GM08714 (cell line): ENCODE results near the gene MED12L.

Experiments used
- H3K4me3 ChIP-seq: fragments of 200-500 bp; sonication (Bioruptor generic); 2 replicates; pipeline ENCODE4 v1.5.1; 2014; ENCODE audit warnings: mild to moderate bottlenecking, low read length, inconsistent platforms
- ZNF274 ChIP-seq: IDR thresholded peaks from 2 replicates; pipeline ENCODE4 v1.6.1; 2012; ENCODE audit warnings: mild to moderate bottlenecking, low read depth, low read length

The MED12L gene

DNA sequence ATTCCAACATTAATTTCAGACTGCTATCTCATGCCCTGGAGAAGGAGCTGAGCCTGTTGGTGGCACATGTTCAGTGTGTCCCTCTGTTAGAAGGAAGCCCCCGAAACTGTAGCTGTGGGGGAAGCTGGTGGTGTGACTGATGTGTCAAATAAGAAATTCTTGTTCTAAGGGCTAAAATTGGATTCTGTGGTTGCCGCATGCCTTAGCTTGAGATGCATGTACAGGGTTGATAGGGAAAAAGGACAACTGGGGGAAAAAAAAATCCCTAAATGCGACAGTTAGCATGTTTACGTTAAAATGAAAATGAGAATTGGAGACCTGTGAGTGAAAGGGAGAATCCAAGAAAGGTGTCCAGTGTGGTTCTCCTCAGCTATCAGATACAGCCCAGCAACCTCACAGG, 58.6 kb downstream of the MED12L start:
- H3K4me3 ChIP-seq, result no peak overlapping the region
- TF ChIP-seq ZNF274, result no peak

DNA sequence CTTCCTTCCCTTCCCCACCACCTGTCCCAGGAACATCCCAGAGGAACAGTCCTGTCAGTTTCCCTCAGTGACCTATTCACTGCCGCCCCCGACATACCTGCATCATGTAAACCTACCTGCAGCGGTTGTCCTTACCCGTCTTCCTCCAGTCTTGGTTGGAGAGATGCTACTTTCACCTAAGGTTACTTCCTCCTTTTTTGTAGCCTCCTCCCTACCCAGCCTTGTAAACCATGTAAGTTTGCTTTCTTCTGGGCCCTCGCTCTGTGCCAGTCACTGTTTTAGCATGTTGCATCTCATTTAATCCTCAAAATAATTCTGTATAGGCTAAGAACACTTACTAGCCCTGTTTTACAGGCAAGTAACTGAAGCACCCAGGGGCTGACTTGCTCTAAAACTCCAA, 59.3 kb downstream of the MED12L start:
- no peak overlapping the region for H3K4me3 ChIP-seq
- TF ChIP-seq ZNF274, result no peak

- TF ChIP-seq ZNF274, result no peak
- H3K4me3 ChIP-seq, result no peak overlapping the region
Measured at GRCh38 chr3:151145713-151146070, 60.2 kb downstream of the MED12L start.

- TF ChIP-seq ZNF274, result no peak
- no peak overlapping the region for H3K4me3 ChIP-seq
Measured at GRCh38 chr3:151146071-151146730, 60.7 kb downstream of the MED12L start.

GRCh38 chr3:151146731-151147091, 61.2 kb downstream of the MED12L start:
- no peak for TF ChIP-seq ZNF274
- H3K4me3 ChIP-seq, result no peak overlapping the region

- no peak overlapping the region for H3K4me3 ChIP-seq
- no peak for TF ChIP-seq ZNF274
Measured at GRCh38 chr3:151147299-151147698, 61.8 kb downstream of the MED12L start.

DNA sequence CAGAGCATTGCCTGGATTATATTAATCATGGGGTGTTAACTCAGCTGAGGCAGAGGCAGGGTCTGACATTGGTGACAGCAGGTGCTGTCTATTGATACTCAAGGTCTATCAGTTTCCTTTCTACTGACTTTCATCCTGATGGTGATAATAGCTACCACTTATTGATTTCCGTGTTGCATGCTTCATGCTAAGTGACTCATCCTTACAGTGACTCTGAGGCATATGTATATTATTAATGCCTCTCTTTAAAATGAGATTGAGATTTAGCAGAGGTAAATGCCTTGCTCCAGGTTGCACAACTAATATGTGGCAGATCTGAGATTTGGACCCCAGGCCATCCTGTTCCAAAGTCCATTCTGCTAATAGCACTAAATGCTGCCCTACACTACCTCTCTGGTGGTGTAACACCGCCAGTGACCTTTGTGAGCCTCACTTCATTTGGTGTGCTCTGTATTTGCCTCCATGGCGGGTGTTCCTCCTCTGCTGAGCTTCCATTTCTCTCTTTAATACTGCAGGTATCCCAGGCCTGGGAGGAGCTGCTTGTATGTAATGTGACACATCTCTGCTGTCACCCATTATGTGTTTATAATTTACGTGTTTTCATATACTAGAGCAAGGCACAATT, 67.1 kb downstream of the MED12L start:
- TF ChIP-seq ZNF274, result no peak
- H3K4me3 ChIP-seq, result no peak overlapping the region

DNA sequence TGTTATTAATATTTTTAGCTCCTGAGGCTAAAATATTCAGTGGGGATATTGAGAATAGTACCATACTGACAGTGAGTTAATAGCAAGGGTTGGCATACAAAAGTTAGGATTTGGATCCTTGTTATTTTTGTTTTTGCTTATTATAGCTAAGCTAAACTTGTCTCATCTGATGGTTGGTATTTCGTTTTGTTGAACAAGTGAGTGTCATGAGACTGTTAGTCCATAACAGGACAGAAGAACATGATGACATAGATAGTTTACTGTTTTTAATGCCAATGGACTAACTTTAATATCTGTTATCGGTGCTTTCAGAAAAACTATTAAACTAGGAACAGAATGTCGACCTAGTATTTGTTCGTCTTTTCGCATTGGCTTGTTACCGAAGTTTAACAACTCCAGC, 69.1 kb downstream of the MED12L start:
- TF ChIP-seq ZNF274, result no peak
- H3K4me3 ChIP-seq, result no peak overlapping the region

DNA sequence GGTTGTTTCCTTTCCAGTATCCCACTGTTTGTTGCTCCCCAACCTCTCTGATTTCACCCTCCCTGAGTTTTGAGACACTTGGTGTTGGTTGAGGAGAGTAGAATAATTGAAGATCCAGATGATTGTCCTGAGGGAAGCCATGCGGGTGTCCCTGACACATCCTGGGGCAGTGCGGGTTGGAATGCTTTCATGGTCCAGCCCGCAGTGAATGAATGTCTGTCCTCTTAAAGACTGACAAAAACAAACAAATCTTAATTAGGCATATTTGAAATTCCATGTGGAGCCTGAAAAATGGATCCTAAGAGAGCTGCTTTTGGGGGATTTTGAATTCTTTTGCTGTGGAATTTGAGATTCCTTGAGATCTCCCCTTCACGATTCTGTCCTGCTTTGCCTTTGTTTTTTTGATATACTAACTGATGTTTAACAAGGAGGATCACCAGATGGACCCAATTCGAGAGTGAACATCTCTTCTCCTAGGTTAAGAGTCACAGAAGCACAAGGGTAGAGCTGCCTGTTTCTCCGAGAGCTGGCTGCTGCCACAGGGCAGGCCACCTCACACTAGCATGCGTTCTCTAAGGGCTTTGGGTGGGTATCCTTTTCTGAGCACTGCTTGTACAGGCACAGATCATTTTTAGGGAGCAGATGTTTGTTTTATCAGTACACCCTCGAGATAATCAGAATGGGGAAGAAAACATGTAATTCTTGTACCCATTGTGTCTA, 70.1 kb downstream of the MED12L start:
- no peak for TF ChIP-seq ZNF274
- H3K4me3 ChIP-seq, result no peak overlapping the region

DNA sequence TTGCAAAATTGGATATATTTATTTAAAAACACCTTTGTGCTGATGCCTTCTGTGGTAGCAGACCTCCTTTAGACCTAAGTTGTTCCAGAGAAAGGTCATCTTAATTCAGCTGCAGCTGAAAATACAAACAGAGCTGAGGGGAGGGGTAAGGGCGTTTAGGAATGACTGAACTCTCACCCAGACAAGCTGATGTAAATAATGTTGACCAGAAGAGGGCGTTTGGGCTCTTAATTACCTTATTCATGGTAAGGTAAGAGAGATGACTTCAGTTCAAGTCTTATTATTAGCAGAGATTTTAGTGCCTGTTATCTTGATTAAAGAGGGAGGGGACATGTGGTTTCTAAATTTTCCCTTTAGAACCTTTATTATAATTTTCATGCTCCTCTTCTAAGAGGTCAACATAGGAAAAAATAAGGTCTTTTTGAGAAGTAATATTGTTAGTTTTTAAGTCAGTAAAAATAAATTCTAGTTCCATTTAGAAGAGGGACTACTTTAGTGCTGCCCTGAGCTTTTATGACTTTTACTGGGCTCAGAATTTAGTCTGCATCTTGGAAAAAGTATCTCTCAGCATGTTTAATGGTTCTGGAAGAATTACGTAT, 71.3 kb downstream of the MED12L start:
- H3K4me3 ChIP-seq, result no peak overlapping the region
- no peak for TF ChIP-seq ZNF274

DNA sequence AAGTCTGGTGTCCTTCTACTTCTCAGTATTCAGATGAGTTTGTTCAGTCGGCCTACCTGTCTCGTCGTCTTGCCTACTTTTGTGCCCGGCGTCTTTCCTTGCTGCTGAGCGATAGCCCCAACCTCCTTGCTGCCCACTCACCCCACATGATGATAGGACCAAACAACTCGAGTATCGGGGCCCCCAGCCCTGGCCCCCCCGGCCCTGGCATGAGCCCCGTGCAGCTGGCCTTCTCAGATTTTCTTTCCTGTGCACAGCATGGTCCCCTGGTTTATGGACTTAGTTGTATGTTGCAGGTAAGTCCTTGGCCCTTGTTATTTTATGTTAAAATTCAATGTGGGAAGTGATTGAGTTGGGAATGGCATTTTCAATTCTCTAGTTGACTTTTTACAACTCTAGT, 74.3 kb downstream of the MED12L start:
- no peak overlapping the region for H3K4me3 ChIP-seq
- TF ChIP-seq ZNF274, result no peak

DNA sequence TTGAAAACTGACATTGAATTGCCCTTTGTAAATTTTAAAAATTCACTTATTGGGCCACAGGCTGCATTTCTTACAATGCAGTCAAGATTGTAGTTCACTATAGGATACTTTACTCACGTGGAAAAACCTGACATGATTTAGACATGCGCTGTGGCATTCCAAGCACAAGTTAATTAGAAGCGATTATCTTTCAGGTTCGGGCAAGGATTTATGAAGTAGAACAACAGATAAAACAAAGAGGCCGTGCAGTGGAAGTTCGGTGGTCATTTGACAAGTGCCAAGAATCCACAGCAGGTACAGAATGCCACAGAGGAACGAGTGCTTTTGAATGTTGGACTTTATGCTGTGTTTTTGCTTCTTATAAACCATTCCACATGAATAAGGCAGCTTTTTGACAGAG, 79.8 kb downstream of the MED12L start:
- H3K4me3 ChIP-seq, result no peak overlapping the region
- TF ChIP-seq ZNF274, result no peak

GRCh38 chr3:151166161-151166560, 80.7 kb downstream of the MED12L start:
- TF ChIP-seq ZNF274, result no peak
- no peak overlapping the region for H3K4me3 ChIP-seq

- no peak for TF ChIP-seq ZNF274
- no peak overlapping the region for H3K4me3 ChIP-seq
Measured at GRCh38 chr3:151168269-151169094, 83.0 kb downstream of the MED12L start.
